Endothelial cell of hepatic sinusoid (primary cell): ENCODE measurements around the gene IL4R.
"Not testable (repeated sequence)": the region's sequence is repeated elsewhere in the genome, so short reads cannot be mapped to it uniquely, and the experiment has no call there.

Source experiments
- in situ Hi-C: cut with HindIII; loops from 2 replicates; pipeline ENCODE4 v1.10.0; 2017; ENCODE audit warnings: low sequenced_read_pairs

IL4R gene

GRCh38 chr16:27287051-27287811 is 26.5 kb upstream of the IL4R start:
- in situ Hi-C loops, result no loop called here

GRCh38 chr16:27287887-27288286 is 25.9 kb upstream of the IL4R start:
- in situ Hi-C loops, result no loop called here

- in situ Hi-C loops, result not testable (repeated sequence)
Measured at GRCh38 chr16:27288313-27288712, 25.5 kb upstream of the IL4R start.

- in situ Hi-C loops, result no loop called here
Measured at GRCh38 chr16:27289669-27290068, 24.1 kb upstream of the IL4R start.

GRCh38 chr16:27290562-27290961 is 23.2 kb upstream of the IL4R start:
- in situ Hi-C loops, result no loop called here

- in situ Hi-C loops, result no loop called here
Measured at GRCh38 chr16:27291106-27291505, 22.7 kb upstream of the IL4R start.

- in situ Hi-C loops, result no loop called here
Measured at GRCh38 chr16:27291722-27292240, 22.0 kb upstream of the IL4R start.

GRCh38 chr16:27293343-27293742 is 20.4 kb upstream of the IL4R start:
- in situ Hi-C loops, result no loop called here

GRCh38 chr16:27298132-27298531 is 15.6 kb upstream of the IL4R start:
- in situ Hi-C loops, result no loop called here

- in situ Hi-C loops, result no loop called here
Measured at GRCh38 chr16:27301236-27301861, 12.4 kb upstream of the IL4R start.

- in situ Hi-C loops, result no loop called here
Measured at GRCh38 chr16:27302126-27302525, 11.6 kb upstream of the IL4R start.

- in situ Hi-C loops, result no loop called here
Measured at GRCh38 chr16:27303256-27304100, 10.3 kb upstream of the IL4R start.

GRCh38 chr16:27304102-27304501 is 9.7 kb upstream of the IL4R start:
- in situ Hi-C loops, result no loop called here

- in situ Hi-C loops, result no loop called here
Measured at GRCh38 chr16:27304881-27305745, 8.7 kb upstream of the IL4R start.

- in situ Hi-C loops, result no loop called here
Measured at GRCh38 chr16:27305839-27306442, 7.8 kb upstream of the IL4R start.

GRCh38 chr16:27308792-27309191 is 5.0 kb upstream of the IL4R start:
- in situ Hi-C loops, result no loop called here

- in situ Hi-C loops, result no loop called here
Measured at GRCh38 chr16:27310576-27311447, 3.0 kb upstream of the IL4R start.

GRCh38 chr16:27311448-27311830 is 2.3 kb upstream of the IL4R start:
- in situ Hi-C loops, result no loop called here

GRCh38 chr16:27311897-27312303 is 1.9 kb upstream of the IL4R start:
- in situ Hi-C loops, result no loop called here
